ENCODE measurements around the gene SBNO1.
"Not testable (repeated sequence)": the region's sequence is repeated elsewhere in the genome, so short reads cannot be mapped to it uniquely, and the experiment has no call there.

The SBNO1 gene

DNA sequence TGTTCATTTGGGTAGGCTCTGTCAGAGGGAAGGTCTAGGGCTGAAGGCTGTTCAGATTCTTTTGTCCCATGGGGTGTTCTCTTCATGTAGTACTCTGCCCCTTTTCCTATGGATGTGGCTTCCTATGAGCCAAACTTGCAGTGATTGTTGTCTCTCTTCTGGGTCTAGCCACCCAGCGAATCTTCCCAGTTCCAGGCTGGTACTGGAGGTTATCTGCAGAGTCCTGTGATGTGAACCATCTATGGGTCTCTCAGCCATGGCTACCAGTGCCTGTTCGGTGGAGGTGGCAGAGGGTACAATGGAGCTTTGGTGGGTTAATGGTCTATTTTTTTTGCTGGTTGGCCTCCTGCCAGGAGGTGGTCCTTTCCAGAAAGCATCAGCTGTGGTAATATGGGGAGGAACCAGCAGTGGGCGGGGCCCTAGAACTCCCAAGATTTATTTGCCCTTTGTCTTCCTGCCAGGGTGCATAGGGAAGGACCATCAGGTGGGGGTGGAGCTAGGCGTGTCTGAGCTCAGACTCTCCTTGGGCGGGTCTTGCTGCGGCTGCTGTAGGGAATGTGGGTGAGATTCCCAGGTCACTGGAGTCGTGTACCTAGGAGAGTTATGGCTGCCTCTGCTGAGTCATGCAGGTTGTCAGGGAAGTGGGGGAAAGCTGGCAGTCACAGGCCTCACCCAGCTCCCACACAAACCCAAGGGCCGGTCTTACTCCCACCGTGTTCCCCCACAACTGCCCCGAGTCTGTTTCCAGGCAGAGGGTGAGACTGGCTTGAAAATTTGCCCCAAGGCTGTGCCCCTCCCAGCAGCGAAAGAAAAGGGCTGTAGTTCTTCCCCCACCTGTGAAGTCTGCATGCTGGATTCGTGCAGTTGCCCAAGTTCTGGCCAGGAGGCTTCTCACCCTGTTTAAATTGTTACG, 113.9 kb downstream of the SBNO1 start:
- DNase-seq (ENCODE audit: low read depth in 1 of 2, low spot score in 1 of 2): no peak

DNA sequence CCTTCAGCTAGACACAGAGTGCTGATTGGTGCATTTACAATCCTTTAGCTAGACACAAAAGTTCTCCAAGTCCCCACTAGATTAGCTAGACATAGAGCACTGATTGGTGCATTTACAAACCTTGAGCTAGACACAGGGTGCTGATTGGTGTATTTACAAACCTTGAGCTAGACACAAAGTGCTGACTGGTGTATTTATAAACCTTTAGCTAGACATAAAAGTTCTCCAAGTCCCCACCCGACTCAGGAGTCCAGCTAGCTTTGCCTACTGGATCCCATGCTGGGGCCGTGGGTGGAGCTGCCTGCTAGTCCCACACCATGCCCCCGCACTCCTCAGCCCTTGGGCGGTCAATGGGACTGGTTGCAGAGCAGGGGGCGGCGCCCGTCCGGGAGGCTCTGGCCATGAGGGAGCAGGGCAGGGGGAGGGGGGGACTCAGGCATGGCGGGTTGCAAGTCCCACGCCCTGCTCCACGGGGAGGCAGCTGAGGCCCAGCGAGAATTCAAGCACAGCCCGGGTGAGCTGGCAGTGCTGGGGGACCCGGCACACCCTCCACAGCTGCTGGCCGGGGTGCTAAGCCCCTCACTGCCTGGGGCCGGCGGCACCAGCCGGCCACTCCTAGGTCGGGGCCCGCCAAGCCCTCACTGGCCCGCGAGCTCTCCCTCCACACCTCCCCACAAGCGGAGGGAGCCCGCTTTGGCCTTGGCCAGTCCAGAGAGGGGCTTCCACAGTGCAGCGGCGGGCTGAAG, 115.5 kb downstream of the SBNO1 start:
- DNase-seq (ENCODE audit: low read depth in 1 of 2, low spot score in 1 of 2): not testable (repeated sequence)

DNA sequence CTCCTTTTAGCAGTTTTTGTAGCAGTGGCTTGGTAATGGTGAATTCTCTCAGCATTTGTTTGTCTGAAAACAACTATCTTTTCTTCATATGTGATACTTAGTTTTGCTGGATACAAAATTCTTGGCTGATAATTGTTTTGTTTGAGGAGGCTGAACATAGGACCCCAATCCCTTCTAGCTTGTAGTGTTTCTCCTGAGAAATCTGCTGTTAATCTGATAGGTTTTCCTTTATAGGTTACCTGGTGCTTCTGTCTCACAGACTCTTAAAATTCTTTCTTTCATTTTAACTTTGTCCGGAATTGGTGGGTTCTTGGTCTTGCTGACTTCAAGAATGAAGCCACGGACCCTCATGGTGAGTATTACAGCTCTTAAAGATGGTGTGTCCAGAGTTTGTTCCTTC, 116.5 kb downstream of the SBNO1 start:
- DNase-seq (ENCODE audit: low read depth in 1 of 2, low spot score in 1 of 2): not testable (repeated sequence)

DNA sequence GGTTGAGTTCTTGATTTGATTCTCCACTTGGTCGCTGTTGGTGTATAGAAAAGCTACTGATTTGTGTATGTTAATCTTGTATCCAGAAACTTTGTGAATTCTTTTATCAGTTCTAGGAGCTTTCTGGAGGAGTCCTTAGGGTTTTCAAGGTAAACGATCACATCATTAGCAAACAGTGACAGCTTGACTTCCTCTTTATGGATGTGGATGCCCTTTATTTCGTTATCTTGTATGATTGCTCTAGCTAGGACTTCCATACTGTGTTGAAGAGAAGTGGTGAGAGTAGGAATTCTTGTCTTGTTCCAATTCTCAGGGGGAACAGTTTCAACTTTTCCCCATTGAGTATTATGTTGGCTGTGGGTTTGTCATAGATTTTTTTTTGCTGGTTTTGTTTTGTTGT, 119.0 kb downstream of the SBNO1 start:
- DNase-seq (ENCODE audit: low read depth in 1 of 2, low spot score in 1 of 2): no peak

DNA sequence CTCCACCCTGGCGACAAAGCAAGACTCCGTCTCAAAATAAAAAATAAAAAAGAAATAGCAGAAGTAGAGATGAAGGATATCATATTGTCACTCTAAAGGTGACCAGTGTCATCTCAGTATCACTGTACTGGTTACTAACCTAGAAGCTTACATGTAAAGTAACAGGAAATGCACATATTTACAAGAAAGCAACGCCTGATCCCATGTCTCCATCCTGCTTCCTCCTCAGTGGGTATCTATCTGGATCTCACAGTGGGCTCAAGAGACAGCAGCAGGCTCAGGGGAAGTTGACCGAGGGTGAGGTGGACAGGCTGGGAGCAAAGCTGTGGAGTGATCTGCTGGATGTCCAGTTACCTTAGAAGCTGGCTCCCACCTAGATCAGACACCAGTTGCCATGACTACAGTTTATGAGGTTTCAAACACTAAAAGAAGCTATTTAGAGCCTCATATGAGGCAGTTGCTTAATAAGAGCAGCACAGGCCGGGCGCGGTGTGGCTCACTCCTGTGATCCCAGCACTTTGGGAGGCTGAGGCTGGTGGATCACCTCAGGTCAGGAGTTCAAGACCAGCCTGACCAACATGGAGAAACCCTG, 120.9 kb downstream of the SBNO1 start:
- DNase-seq (ENCODE audit: low read depth in 1 of 2, low spot score in 1 of 2): no peak

DNA sequence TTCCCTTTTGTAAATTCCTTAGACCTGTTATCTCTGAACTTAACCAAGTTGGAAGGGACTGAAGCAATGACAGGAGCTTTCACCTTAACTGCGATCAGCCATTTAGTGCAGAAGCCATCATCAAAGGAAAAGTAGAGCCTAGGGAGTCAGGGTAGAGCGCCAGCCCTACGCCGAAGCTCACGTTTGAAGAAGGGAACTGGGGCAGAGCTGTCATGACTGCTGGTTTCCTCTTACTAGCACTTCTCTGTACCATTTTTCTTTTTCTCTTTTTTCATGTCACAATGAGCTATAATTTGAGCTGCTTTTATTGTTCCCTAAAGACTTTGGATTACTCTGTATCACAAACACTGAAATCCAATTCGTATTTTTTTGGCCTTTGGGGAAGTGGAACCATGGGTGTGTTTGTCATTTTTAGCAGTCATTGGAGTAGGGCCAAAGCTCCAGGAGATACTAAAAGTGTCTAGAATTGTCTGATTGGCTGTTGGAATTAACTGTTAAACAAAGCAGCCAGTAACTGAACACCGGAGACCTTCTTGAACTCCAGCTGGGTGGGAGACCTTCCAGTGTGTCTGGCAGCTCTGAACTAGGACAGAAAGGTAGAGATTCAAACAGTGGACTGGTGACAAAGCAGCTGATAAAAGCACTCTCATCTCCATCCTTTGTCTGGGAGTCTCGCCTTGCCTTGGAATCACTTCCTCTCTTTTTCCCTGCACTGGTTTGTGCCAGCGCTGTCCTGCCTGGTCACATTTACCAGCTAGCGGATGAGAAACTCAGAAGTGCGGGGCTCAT, 122.3 kb downstream of the SBNO1 start:
- DNase-seq (ENCODE audit: low read depth in 1 of 2, low spot score in 1 of 2): no peak

Measured in activated CD4-positive, alpha-beta T cell treated with anti-CD3 and anti-CD28 coated beads, Interleukin-2, amount 50 U/mL, for 24 hours (primary cell).